Stomach (tissue), 4 donors: ENCODE results near the gene CFI.

Experiments
- CTCF ChIP-seq, 7 experiments: fragments of 450-650 bp in 4 of 7; fragments of 200-600 bp in 3 of 7; sonication (generic) in 3 of 7; IDR thresholded peaks; one replicate each; pipeline ENCODE4 v1.5.1; 2016 to 2019; ENCODE audit warnings: antibody characterized with exemption in 7 of 7, control low read depth in 2 of 7, mild to moderate bottlenecking in 1 of 7
- POLR2A ChIP-seq, 4 donors: fragments of 450-650 bp; IDR thresholded peaks; one replicate each; pipeline ENCODE4 v1.6.1; 2016; ENCODE audit warnings: antibody characterized with exemption in 4 of 4, control low read depth in 2 of 4, mild to moderate bottlenecking in 1 of 4, moderate library complexity in 1 of 4
- POLR2AphosphoS5 ChIP-seq, 3 donors: sonication (generic); formaldehyde crosslinking; IDR thresholded peaks; one replicate each; pipeline ENCODE4 v1.6.1; 2016; ENCODE audit warnings: antibody characterized with exemption in 3 of 3

GRCh38 chr4:109698656-109699055, 103.1 kb downstream of the CFI start:
- TF ChIP-seq CTCF (IDR thresholded peaks at IDR 0.05), result no peak
- TF ChIP-seq POLR2A (IDR thresholded peaks at IDR 0.05), result no peak
- no peak for TF ChIP-seq POLR2AphosphoS5 (IDR thresholded peaks at IDR 0.05)
